CD4-positive, alpha-beta T cell treated with Interferon alpha-2 for 1 hour (primary cell): ENCODE data around the gene RAB3IL1.

ENCODE experiments used
- DNase-seq, 2 donors: peaks; one replicate each; pipeline ENCODE4 v3.0.0-alpha.2; 2020 to 2022

Gene RAB3IL1

GRCh38 chr11:61901397-61901796, 16.0 kb downstream of the RAB3IL1 start:
- DNase-seq, result no peak

- no peak for DNase-seq
These were observed 17.1 kb downstream of the RAB3IL1 start for GRCh38 chr11:61900251-61900650.

- peak; percentile 92 to 93 for DNase-seq
These were observed 18.1 kb downstream of the RAB3IL1 start for GRCh38 chr11:61899146-61899841.

GRCh38 chr11:61898247-61898582, 19.2 kb downstream of the RAB3IL1 start:
- DNase-seq, result no peak

DNA sequence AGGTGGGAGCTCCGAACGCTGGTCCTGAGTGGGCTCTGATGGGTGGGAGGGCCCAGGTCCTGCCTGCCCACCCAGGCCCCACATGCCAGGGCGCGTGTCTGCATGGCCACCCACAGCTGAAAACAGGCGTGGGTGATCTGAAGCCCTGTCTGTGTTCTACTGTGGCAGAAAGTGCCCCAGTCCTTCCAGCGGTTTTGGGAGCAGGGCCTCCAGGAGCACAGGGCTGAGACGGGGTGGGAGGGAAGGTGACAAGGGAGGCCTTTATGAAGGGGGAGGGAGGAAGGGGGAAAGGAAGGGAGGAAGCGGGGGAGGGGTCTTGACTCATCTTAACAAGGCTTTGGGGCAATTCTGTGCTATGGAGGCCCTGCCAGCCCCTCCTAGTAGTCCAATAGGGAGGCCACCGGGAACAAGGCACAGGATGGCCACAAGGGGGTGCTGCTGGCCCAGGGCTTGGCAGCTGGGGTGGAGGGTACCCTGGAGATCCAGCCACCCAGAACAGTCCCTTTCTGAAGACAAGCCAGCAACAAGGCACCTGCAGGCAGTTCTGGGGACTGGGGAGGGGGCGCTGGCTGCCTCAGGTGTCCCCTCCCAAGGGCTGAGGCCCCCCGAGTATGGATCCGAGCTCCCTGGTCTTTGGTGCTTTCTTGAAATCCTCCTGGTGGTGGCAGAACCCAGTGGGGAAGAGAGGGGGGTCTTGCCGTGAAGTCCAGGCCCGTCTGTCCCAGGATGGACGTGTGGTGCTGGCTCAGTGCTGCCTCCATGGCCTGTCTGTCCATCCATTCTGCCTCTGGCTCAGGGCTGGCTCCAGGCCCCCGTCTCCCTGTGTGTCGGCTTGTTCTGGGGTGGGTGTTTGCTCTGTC, 19.7 kb downstream of the RAB3IL1 start:
- DNase-seq, result peak; percentile 75 to 77

DNA sequence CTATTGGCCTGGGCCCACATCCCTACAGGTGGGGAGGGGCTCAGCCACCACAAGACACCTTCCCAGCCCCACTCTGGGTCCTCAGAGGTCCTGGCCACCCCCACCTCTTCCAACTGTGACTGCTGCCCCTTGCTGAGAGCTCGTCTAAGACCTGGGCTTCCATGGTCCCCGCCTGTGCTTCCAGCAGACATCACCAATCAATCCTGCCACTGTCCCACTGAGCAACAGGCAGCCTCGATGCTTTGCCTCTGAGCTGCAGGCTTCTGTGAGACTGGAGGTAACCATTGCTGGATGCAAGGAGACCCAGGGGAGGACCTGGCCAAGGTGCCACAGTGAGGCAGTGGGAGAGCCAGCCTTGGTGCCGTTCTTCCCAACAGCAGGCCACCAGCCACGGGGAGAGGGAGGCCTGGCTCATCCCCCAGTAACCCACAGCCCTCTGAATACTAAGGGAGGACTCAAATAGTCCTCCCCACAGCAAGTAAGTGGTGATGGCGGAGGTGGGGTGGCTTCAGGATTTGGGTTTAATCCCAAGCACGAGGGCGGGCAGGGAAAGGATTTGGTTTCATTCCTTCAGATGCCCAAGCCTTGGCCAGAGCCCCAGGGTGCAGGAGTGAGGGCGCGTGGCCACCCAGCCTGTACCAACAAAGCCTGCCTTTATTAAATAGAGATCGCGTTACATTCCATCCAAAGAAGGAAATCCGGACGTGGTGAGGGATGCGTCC, 20.5 kb downstream of the RAB3IL1 start:
- no peak for DNase-seq

DNA sequence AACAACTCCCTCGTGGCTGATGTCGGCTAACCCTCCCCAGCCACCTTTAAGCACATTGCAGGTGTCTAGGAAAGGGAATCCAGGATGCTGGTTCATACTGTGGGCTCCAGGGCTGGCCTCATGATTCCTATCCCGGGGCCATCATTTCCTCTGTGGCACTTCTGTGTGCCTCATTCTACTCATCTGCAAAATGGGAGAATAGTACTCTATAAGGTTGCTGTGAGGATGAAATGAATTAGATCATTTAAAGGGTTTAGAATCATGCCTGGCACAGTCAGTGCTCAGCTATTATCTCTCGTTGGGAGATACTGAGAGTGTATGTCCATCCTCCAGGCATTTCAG, 21.7 kb downstream of the RAB3IL1 start:
- DNase-seq, result no peak

DNA sequence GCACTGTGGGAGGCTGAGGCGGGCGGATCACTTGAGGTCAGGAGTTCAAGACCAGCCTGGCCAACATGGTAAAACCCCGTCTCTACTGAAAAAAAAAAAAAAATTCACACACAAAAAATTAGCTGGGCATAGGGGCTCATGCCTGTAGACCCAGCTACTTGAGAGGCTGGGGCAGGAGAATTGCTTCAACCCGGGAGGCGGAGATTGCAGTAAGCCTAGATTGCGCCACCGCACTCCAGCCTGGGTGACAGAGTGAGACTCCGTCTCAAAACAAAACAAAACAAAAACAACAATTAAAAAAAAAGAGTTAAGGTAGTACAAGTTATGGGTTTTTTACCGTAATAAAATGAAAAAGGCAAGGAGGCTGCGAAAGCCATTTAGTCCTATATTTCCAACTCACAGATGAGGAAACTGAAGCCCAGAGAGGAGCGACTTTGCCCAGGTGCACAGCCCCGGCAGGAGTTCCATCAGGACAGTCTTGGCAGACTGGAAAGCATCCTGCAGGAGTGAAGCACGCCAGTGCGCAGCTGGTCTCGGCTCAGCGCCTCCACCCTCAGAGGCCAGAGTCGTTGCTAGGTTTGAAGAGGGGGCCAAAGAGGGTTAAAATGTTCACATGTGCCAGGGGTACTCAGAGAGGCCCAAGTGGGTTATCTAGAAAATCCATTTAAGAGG, 22.2 kb downstream of the RAB3IL1 start:
- no peak for DNase-seq

DNA sequence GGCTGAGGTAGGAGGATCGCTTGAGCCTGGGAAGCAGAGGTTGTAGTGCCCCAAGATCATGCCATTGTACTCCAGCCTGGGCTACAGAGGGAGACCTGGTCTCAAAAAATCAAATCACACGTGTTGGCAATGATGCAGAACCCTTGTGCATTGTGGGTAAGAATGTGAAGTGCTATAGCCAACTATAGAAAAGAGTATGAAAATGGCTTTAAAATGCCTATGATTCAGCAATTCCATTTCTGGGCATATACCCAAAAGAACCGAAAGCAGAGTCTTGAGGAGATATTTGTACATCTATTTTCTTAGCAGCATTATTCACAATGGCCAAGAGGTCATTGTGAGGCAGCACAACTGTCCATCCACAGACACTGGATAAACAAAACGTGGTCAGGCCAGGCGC, 23.4 kb downstream of the RAB3IL1 start:
- DNase-seq, result no peak

- DNase-seq, result no peak
These were observed 25.3 kb downstream of the RAB3IL1 start for GRCh38 chr11:61892085-61892370.

GRCh38 chr11:61891331-61892084, 25.9 kb downstream of the RAB3IL1 start, which contains the start of gene FADS3:
FADS3 (minus strand) TSS chr11:61891545; CDS start chr11:61891381, 164 bp downstream.
- peak; percentile 78 to 82 for DNase-seq

DNA sequence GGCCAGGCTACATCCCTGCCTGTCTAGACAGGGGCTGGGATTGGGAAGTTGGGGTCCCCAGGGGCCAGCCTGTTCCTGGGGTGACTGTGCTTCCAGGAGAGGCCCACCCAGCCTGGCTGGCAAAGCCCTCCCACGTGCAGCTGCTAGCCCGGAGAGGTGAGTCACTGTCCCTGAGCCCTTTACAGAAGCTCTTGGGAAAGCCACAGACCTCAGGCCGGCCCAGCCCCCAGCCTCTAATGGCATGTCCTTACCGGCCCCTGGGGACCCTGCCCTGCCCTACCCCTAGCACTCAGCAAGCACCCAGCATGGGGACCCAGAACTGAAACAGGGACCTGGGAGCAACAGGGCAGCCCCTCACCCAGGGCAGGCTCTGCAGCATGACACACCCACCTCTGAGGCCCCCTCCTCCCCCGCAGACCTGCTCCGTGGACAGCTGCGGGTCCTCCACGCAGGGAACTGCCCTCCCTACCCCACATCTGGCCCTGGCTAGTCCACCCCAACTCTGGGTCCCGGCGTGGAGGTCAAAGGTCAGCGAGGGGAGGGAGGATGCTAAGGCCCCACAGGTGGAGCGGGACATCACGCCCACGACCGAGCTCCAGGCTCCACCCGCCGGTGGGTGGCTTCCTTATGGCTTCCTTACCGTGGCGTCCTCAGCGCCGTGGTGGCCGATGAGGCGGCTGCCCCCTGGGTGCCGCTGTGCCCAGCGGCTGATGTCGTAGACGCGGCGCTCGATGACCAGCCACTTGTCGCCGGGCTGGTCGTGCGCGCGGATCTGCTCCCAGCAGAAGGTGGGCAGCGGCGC, 26.6 kb downstream of the RAB3IL1 start:
- DNase-seq, result peak; percentile 24 to 43

GRCh38 chr11:61889831-61890230, 27.5 kb downstream of the RAB3IL1 start:
- no peak for DNase-seq

DNA sequence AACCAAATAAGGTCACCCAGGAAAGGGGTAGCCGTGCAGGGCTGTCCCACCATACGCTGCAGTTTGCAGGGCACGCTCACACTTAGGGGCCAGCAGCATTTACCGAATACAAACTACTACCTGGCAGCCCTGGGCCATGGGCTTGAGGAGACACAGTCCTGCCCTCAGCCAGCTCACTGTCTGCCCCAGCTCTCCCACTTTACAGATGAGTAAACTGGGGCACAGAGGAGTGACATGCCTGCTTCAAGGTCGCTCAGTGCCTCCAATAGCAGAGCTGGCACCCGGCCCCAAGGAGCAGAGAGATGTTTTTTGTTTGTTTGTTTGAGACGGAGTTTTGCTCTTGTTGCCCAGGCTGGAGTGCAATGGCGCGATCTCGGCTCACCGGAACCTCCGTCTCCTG, 28.8 kb downstream of the RAB3IL1 start:
- no peak for DNase-seq

DNA sequence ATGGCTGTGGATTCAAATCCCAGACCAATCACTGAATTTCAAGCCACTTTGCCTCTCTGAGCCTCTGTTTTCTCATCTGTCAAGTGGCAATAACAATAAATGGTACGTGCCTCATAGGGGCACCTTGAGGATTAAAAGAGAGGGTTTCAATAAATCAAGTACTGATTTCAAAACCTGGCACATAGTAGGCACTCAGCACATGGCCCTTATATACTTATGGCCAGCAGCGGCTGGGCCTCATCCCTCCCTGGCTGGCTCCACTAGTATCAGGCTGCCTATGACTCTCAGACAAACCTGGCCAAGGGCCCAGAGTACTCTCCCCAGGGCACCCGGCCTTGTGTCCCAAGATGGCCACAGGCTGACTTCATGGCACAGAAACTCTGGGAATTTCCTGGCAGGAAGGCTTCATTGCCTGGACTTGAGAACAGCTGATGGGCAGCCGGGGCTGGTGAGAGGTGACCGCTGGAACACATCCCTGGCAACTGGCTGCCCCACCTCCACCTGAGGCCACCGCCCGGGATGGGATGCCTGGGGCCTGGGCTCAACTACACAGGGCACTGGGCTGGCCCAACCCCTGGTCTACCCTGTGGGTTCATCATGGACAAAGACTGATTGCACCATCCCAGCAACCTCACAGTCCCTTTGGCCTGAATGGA, 29.4 kb downstream of the RAB3IL1 start:
- DNase-seq, result no peak

DNA sequence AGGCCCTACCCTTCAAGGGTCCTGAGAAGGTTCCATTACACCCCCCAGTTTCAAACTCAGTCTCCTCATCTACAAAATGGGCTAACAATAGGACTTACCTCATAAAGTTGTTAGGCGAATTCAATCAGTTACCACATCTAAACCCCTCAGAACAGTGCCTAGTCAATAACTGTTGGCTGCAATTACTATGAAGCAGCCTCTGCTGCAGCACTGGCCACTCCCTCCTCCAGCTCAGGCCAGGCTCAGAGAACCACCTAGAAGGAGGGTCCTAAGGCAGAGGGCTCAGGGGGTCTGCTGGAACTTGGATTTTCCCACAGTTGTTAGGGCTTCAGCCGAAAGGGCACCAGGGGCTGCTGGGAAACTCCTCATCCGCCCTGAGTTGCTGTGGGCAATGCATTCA, 30.7 kb downstream of the RAB3IL1 start:
- DNase-seq, result no peak

GRCh38 chr11:61885784-61886580, 31.4 kb downstream of the RAB3IL1 start:
- no peak for DNase-seq

DNA sequence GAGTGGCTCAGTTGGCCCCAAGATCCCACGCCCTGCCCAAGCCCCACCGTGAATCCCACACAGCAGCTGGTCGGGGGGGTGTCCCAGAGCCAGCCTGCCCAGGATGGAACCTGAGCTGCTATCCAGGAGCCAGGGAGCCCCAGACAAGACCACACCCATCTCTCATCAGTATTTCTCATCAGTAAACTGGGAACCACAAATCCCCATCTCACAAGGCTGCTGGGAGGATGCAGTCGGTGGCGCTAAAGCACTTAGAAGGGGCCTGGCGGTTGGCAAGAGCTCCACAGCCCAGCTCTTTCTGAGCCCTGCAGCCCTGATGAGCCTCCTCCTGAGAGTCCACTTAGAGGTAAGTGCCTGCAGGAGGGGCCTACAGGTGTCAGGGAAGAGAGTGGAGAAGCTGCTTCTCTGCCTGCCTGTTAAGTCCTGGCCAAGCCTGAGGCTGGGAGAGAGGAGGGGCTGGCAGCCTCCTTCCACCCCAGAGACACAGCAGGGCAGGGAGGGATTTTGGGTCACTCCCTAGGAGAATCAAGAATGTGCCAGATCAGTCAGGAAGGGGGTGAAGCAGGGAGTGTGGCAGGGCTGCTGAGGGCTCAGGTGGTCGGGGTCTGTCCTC, 32.1 kb downstream of the RAB3IL1 start:
- DNase-seq, result no peak

DNA sequence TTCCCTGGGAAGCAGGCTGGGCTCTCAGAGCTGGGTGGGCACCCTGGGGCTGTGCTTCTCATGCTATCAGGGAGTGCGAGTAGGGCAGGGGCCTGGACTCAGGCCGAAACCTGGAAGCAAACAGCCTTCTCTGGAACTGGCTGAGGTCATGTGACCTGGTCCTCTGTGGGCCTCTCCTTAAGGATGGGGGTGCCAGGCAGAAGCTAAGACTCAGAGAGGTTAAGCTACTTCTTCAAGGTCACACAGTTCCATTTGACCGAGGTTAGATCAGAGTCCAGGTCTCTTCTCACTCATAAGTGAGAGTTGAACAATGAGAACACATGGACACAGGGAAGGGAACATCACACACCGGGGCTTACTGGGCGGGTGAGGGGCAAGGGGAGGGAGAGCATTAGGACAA, 33.4 kb downstream of the RAB3IL1 start:
- DNase-seq, result no peak

DNA sequence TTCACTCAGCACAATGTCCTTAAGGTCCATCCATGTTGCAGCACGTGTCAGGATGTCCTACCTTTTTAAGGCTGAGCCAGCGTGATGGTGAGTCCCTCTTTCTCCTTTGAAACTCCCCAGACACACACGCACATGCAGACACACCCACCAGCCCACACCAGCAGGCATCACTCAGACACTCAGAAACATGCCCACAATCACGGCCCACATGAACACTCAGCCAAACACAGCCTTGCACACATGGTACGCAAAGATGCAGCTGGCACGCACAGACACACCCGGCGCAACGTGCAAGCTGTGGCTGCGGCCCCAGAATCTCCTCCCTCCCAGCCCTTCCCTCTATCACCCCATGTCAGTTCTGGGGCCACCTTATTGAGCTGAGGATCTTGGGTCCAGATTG, 34.0 kb downstream of the RAB3IL1 start:
- DNase-seq, result no peak
